Stimulated activated CD8-positive, alpha-beta memory T cell treated with anti-CD3 and anti-CD28 coated beads, Interleukin-15, amount 100 ng/mL, for 1 hour (primary cell): ENCODE data around the gene COBLL1.
"Not testable (repeated sequence)": the region's sequence is repeated elsewhere in the genome, so short reads cannot be mapped to it uniquely, and the experiment has no call there.

ENCODE experiments used
- DNase-seq: peaks from one replicate; pipeline ENCODE4 v3.0.0-alpha.2; 2020; ENCODE audit warnings: low read depth

The COBLL1 gene

DNA sequence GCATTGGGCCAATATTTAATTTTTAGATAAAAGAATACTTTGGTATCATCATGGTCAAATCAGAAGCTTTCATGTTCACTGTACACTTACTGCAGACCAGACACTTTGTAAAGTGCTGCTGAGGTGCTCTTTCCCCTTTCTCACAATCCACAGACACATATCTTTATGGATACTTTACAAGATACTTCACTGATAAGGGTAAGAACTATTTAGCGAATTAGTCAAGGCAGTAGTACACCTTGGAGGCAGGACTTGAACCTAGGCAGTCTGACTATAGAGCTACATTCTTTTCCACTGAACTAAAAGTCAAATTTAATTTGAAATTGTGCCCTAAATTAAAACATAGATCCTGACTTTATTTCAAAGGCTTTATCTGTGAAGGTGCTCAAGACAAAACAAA is 60.2 kb downstream of the COBLL1 start:
- no peak for DNase-seq

DNA sequence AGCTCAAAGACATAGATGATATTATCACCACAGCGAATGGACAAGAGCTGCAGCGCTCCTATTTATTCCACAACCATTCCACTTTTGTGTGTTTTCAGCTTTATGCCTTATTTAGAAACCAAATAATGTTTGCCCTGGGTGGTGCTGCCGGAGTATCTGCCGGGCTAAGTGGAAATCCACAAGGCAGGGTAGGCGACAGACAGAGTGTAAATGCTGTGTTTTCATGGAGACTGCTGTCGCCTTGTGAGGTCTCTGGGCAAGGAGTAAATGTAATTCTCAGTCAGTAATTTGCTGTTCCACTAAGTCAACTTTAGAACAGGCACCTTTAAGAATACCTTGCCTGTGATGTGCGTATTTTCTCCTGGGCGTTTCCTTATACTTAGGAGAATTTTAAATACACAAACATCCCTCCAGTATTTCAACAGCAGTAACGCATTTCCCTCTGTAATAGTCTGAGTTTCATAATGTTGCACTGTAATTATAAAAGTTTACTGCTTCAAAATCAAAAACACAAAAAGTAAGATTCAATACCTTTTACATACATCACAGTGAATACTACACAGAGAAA is 60.9 kb downstream of the COBLL1 start:
- no peak for DNase-seq

DNA sequence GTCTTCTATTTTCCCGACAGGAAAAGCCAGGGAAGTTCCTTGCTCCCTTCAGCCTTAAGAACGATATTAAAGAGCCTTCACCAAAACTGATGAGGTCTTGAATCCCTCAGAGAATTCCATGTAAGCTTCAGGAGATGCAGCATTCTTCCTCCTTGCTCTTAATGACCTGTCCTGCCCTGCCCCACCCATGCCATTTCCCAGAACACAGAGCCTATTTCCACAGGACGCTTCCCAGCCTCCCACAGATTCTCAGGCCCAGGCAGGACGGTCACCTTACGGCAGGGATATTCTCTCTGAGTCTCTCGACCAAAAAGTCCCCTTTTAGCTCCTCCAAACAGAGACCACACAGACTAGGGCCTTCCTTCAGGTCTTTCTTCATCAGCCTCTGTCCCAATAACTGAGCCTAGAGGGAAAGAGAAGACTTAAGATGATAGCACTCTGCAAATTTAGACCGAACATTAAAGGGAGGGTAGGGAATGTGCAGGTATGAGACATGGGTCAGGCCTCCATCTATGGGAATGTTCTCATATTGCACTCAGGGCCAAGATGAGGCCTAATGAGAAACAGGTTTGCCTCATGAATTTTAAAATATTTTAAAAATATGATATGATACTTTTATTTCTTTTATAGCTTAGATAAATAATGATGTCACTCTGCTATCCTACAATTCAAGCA is 62.1 kb downstream of the COBLL1 start:
- DNase-seq, result no peak

DNA sequence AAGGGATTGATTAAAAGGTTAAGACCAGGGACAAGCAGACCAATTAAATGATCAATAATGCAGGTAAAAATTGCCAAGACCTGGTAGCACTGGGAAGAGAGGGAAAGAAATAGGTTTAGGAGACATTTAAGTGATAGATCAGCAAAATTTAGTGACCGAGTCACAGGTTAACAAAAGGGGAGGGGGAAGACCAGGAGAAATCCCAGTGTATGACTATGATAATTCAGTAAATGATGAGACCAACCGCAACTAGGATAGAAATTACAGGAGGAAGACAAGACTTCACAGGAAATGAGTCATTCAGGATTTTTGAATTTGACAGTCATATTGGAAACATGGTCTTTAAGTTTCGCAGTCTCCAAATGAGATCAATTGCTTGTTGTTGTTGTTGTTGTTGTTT is 62.9 kb downstream of the COBLL1 start:
- DNase-seq, result no peak

DNA sequence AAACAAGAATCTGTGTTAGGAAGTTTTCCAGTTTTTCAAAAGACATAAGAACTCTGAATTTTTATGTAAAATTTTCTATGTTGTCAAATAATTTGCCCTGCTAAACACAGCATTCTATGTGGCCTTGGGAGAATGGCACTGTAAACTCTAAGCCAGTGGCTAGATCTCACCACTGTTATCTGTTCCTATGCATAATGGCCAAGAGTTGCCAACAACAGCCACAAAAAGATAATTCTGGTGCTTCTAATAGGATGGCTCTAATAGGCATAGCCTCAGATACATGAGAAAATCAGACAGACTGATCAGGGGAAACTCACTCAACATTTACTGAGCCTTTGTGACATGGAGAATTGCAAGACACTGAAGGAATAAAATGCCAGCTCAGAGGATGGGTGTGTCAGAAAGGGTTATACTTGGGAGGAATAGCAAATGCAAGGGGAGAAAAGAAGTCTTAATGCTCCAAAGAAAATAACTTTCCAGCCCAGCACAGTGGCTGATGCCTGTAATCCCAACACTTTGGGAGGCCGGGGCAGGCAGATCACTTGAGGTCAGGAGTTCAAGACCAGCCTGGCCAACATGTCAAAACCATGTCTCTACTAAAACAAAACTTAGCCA is 63.7 kb downstream of the COBLL1 start:
- no peak for DNase-seq

DNA sequence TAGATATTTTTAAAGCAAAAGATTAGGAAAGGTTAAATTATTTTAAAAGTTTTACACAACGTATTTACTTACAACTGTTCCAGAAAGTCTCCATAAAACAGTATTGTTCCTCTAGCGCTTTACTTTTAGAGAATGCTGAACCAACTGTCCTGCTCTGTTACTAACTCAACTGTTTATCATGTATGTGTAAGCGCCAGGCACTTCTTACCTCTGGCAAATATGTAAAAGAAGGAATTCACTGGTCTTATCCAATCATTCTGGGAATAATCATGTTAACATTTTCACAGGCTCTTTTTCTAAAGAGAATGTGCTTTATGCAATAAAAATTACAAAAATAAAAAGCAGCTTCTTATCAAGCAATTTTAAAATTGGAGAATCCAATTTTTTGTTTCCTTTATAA is 68.0 kb downstream of the COBLL1 start:
- DNase-seq, result no peak

DNA sequence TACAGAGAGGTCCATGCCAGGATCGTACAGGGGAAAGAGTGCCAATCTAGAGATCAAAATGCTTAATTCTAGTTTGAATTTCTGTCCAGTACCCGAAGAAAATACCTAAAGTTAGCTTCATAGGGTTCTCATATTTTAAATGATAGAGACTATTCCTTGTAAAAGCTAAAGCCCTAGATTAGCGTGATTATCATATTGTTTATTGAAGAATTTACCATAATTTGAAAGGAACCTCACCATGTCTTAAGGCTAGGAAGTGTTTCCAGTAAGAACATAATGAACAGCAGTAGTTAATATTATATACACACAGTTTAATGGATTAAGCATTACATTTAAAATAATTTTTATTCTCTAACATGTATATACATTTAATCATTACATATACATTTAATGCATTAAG is 68.5 kb downstream of the COBLL1 start:
- no peak for DNase-seq

DNA sequence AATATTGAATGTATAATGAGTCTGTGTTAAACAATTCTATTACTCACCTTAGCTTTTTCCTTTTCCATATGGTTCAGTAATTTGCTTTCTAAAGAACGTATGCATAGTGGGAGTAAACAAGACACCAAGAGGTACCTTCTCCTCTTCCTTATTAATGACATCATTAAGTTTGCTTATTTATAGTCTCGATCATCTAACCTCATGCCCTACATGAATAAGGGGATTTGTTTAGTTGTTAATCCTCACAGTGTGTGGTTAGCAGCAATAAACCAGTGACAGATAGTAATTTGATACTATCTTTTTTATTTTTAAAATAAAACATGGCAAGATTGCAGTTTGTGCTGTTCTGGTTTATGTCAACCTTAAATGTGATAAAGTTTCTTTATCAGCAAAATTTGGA is 69.7 kb downstream of the COBLL1 start:
- DNase-seq, result no peak

DNA sequence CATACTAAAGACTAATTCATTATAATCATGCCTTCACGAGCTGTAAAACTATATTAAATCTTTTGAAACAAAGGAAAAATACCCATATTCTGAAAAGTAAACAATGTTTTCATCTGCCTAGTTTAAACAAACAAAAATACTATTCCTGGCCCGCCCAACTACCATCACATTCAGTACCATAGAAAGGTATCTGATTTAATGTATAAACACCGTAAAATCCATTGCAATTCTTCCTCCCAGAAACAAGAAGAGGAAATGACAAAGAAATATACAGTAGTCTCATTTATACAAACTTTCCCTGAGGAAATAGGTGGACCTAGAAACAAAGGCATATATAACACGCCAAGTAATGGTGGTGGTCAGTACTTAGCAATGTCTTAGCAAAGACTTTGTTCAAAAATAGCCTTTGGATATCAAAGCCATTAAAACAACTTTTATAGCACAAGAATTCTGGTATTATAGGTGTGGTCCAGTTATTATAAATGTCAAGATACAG is 71.2 kb downstream of the COBLL1 start:
- DNase-seq, result no peak

DNA sequence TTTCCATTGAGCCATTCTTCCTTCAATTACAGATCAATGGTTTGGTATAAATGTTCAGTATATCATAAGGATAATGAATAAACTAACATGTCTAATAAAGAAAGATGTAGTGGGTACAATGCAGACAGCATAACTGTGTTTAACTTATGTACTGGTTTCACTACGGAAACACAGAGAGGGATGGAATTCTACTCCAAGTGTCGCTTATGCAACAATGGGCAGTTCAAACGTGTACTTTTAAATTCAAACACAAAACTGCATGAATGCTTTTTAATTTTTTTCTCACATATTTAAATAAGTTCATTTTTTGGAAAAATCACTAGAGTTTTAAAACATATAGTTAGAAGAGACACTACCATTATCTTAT is 74.7 kb downstream of the COBLL1 start:
- DNase-seq, result no peak

DNA sequence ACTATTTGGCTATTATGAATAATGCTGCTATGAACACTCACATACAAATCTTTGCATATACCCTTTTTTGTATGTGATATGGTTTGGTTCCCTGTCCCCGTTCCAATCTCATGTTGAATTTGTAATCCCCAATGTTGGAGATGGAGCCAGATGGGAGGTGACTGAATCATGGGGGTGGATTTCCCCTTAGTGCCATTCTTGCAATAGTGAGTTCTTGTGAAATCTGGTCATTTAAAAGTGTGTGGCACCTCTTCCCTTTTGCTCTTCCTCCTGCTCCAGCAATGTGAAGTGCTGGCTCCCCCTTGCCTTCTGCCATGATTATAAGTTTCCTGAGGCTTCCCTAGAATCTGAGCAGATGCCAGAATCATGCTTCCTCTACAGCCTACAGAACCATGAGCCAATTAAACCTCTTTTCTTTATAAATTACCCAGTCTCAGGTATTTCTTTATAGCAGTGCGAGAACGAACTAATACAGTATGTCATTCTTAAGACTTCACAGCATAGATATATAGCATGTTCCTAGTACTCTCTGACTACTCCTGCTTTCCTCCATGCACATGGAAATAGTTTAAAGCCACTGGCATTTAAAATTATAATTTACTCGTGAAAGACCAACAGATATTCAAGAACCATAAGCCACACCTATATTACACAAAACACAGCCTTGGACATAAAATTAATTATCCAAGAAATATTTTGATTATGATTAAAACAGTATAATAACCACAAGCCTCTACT is 75.2 kb downstream of the COBLL1 start:
- DNase-seq, result no peak

DNA sequence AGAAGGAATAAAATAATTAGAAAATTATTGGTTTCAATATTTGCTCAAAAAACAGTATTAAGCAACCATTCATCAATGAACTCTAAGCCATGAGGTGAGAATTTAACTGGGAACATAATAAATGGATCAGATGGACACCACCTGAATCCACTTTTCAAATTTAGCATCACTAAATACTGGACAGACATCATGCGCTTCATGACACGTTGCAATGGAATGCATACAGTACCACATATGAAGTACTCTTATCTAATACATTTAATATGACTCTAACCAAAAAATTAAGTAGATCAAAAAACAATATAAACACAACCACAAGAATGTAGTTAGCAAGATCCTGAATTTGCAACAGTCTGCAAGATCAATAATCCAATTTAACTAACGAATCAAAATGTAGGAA is 76.6 kb downstream of the COBLL1 start:
- no peak for DNase-seq

DNA sequence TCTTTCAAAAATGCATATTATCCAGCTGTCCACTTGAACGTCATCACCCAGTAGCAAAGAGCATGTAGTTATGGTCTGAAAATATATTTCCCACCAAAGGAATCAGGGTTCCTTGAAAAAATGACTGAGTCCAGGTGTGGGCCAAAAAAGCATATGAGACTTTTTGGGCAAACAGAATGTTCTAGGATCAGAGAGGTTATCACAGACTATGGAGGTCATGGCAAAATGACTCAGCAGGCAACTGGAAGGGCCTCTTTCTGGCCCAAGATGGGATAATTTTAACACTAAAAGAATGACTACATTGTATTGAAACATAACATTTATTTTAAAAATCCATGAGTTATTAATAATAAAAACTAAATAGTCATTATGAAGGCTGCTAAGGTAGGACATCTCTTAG is 77.1 kb downstream of the COBLL1 start:
- DNase-seq, result no peak

DNA sequence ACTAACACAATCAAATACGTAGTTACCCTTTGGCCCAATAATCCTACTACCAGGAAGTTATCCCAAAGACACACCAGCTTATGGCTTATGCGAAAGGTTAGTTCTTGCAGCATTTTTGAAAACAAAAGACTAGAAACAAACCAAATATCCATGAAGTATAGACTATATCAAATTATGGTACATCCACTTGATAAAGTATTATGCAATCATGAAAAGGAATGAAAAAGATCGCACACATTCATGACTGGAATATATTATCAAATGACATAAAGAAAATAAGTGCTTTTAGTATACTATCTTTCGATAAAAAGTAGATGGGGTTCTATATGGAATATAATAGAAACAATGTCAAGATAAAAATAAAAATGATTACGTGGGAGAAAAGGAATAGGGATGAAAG is 78.2 kb downstream of the COBLL1 start:
- no peak for DNase-seq

DNA sequence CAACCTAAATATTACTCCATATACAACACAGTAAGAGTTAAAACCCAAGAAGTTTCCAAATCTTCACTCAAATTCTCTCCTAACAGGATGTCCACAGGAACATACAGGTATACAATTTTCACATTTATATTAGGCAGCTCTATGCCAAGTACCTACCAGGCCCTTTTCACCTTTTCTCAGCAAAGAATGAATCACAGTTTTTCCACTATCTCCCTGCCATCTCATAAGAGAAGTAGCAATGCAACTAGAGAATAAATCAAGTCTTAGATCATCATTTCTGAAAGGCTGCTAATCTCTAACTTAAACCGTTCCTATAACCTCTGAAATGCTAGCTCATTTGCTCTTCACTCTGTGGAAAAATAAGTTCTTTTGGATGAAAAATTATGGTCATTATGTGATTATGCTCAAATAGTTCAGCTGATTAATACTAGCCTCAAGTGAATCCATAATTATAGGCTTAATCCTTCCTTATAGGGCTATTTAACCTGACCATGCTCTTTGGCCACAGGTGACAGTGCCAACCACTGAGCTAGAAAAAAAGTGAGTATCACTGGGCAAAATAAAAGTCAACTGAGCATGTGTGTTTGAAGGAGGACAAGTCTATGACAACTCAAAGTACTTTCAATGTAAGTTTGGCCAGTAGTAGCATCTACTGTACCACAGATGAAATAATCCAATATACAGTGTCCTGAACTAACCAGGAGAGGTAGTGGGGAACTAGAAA is 79.7 kb downstream of the COBLL1 start:
- DNase-seq, result no peak

DNA sequence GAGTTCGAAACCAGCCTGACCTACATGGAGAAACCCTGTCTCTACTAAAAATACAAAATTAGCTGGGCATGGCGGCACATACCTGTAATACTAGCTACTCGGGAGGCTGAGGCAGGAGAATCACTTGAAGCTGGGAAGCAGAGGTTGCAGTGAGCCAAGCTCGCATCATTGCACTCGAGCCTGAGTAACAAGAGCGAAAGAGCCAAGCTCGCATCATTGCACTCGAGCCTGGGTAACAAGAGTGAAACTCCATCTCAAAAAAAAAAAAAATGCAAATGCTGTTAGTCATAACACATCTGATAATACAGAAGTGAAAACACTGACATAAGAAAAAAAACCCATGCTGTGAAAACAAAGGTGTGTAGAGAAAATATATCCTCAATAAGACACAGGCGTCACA is 80.4 kb downstream of the COBLL1 start:
- DNase-seq, result not testable (repeated sequence)

DNA sequence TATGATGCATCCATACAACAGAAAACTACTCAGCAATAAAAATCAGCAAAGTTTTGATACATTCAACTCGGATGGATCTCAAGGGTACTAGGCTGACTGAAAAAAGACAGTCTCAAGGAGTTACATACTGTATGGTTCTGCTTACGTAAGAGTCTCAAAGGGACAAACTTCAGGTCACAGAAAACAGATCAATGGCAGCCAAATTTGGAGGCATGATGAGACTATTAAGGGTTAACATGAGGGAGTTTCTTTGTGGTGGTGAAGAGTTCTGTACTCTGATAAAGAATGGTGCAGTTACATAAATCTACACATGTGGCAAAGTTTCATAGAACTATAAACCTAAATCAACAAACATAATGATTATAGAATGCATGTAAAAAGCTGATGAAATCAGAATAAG is 81.4 kb downstream of the COBLL1 start:
- DNase-seq, result no peak

DNA sequence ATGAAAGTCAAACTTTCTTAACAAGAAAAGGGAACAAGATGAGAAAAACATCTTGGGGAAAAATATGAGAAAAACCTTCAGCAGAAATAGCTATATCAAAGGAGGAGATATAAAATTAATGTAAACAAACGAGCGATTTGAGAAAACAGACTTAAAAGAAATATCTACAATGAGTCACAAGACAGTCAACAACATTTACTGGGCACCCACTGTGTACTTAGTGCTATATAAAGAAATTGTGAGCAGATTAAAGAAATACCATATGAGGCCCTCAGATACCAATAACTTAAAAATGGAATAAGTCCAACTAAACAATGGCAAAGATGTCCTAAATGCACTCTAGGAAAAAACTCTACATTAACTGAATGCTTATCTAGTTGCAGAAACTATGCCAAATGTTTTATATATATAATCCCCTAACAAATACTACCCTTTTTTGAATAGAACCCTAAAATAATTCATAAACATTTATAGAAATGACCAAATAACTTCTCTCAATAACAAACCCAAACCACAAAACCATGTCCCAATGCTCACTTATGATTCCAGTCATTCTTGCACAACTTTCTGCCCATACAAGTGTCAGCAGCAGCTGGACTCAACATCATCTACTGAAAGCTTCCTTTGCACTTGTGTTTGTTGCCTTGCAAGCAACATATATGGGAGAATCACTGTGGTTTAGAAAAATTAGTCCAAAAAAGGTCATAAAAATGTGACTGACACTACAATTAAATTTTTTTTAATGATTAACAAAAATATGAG is 83.5 kb downstream of the COBLL1 start:
- no peak for DNase-seq

DNA sequence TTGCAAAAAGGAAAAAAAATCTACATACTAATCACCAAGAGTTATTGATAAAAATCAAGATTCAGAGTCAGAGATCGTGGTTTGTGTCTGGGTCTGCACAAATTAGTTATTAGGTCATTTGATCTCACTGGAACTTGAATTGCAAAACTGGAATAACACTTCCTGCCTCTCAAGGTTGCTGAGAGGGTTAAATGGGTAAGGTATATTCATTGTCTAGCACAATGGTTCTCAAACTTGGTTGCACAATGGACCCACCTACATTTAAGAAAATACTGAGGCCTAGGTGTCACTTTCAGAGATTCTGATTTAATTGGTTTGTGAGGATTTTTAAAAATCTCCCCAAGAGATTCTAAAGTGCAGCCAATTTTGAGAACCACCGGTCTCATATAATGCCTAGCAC is 84.8 kb downstream of the COBLL1 start:
- no peak for DNase-seq

DNA sequence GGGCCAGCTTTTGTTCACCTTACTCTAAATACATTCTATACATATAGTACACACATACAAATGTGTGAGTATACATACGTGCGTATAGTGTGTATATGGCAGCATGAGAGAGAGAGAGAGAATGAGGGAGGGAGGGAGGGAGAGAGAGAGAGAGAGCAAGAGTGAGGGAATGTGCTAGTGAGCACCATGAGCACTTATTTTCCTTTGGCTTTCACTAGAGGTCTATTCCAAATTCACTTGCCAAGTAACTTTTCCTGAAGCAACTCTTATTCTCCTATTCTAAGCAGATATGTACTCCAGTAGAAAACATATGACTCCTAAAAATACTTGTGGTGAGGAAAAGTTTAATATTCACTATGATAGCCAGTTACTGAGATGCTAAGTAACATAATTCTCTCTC is 85.7 kb downstream of the COBLL1 start:
- no peak for DNase-seq
